Gastrocnemius medialis (tissue), 4 donors: ENCODE data around the gene DNAH17. TPM values are rescaled to one million over a fixed set of nuclear protein-coding genes. Genes with fewer than 3 reads are reported as not detected.

ENCODE experiments used
- ATAC-seq, 2 donors: fragments of 150-250 bp; one replicate each; pipeline ENCODE4 v1.9.1; 2016
- DNase-seq, 2 donors: peaks; one replicate each; pipeline ENCODE4 v3.0.0-alpha.2; 2019
- H3K27ac ChIP-seq, 4 donors: fragments of 200-600 bp; sonication (generic); 1 replicate in 1 of 4; 2 replicates in 3 of 4; pipeline ENCODE4 v1.5.1; 2016 to 2018; ENCODE audit warnings: mild to moderate bottlenecking in 2 of 4, moderate library complexity in 1 of 4
- H3K27me3 ChIP-seq, 3 donors: fragments of 200-600 bp; sonication (generic) in 2 of 3; 1 replicate in 1 of 3; 2 replicates in 2 of 3; pipeline versions ENCODE4 v1.5.1 to v1.6.0; 2016 to 2019; ENCODE audit warnings: mild to moderate bottlenecking in 1 of 3, moderate library complexity in 1 of 3
- H3K36me3 ChIP-seq, 2 donors: fragments of 200-600 bp; sonication (generic) in 1 of 2; one replicate each; pipeline ENCODE4 v1.5.1; 2017 to 2018
- H3K4me1 ChIP-seq, 2 donors: fragments of 200-600 bp; sonication (generic) in 1 of 2; one replicate each; pipeline ENCODE4 v1.5.1; 2016 to 2017; ENCODE audit warnings: mild to moderate bottlenecking in 2 of 2
- H3K4me3 ChIP-seq, 4 donors: fragments of 200-600 bp; sonication (generic) in 3 of 4; 1 replicate in 1 of 4; 2 replicates in 3 of 4; pipeline ENCODE4 v1.5.1; 2016 to 2019; ENCODE audit warnings: mild to moderate bottlenecking in 2 of 4
- H3K9me3 ChIP-seq, 3 donors: fragments of 200-600 bp; sonication (generic) in 2 of 3; 1 replicate in 1 of 3; 2 replicates in 2 of 3; pipeline ENCODE4 v1.5.1; 2016 to 2019
- POLR2A ChIP-seq, 2 donors: fragments of 450-650 bp; IDR thresholded peaks; one replicate each; pipeline ENCODE4 v1.6.1; 2017; ENCODE audit warnings: antibody characterized with exemption in 2 of 2, mild to moderate bottlenecking in 2 of 2, moderate library complexity in 2 of 2
- in situ Hi-C, 4 donors: fragments of 200-750 bp; cut with MboI; loops; one replicate each; pipeline versions ENCODE4 v1.15.0 to v1.8.0; 2017; ENCODE audit warnings: low sequenced_read_pairs in 4 of 4
- intact Hi-C: fragments of 100-400 bp; cut with DNase I; formaldehyde crosslinking; loops from one replicate; pipeline ENCODE4 v1.15.1; 2023; ENCODE audit warnings: low total_unique reads
- total RNA-seq, 4 donors: library from RNA; depleted of rRNA; stranded (reverse); fragments of >200 nt; gene quantifications; one replicate each; pipeline versions ENCODE4 v1.1.0 to v1.2.3, GENCODE V29; 2016
- TF ChIP-seq, protein P1 (sequence below), 5 experiments: fragments of 450-650 bp in 3 of 5; fragments of 200-600 bp in 2 of 5; sonication (generic) in 2 of 5; IDR thresholded peaks in 4 of 5; conservative IDR thresholded peaks in 1 of 5; 1 replicate in 4 of 5; 2 replicates in 1 of 5; pipeline ENCODE4 v1.5.1; 2016 to 2019; ENCODE audit warnings: antibody characterized with exemption in 5 of 5, mild to moderate bottlenecking in 3 of 5, moderate library complexity in 3 of 5

DNAH17 gene
- total RNA-seq, 4 donors from 2014 or later: 0.56 TPM; not detected in 3

GRCh38 chr17:78406920-78407319, 170.3 kb downstream of the DNAH17 start:
- in situ Hi-C loops: no loop called here
- Histone ChIP-seq H3K4me3 (no peak overlapping the region), H3K9me3 (no peaks in the 10 kb centered on the region), H3K36me3 (peaks cover 0 to 30% of the 10 kb centered on the region in 2 donors), H3K27me3 (no peaks in the 10 kb centered on the region), H3K4me1 (peaks cover 57 to 58% of the 10 kb centered on the region in 2 donors), H3K27ac (peak overlapping the region in 3 of 4 donors; percentile 74 to 98 (median 95))
- intact Hi-C loops: no loop called here
- no peak for TF ChIP-seq POLR2A (IDR thresholded peaks at IDR 0.05)
- TF ChIP-seq, protein P1, sequence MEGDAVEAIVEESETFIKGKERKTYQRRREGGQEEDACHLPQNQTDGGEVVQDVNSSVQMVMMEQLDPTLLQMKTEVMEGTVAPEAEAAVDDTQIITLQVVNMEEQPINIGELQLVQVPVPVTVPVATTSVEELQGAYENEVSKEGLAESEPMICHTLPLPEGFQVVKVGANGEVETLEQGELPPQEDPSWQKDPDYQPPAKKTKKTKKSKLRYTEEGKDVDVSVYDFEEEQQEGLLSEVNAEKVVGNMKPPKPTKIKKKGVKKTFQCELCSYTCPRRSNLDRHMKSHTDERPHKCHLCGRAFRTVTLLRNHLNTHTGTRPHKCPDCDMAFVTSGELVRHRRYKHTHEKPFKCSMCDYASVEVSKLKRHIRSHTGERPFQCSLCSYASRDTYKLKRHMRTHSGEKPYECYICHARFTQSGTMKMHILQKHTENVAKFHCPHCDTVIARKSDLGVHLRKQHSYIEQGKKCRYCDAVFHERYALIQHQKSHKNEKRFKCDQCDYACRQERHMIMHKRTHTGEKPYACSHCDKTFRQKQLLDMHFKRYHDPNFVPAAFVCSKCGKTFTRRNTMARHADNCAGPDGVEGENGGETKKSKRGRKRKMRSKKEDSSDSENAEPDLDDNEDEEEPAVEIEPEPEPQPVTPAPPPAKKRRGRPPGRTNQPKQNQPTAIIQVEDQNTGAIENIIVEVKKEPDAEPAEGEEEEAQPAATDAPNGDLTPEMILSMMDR (IDR thresholded peaks at IDR 0.05 in 4 of 5, conservative IDR thresholded peaks at IDR 0.05 in 1 of 5): no peak
- ATAC-seq (no peak), DNase-seq (no peak)

- in situ Hi-C loops: no loop called here
- H3K27me3 ChIP-seq: no peaks in the 10 kb centered on the region
- no peak overlapping the region for H3K4me3 ChIP-seq
- no peak for TF ChIP-seq POLR2A (IDR thresholded peaks at IDR 0.05)
- TF ChIP-seq, protein P1 (IDR thresholded peaks at IDR 0.05 in 4 of 5, conservative IDR thresholded peaks at IDR 0.05 in 1 of 5): no peak
- H3K27ac ChIP-seq: peak overlapping the region in 2 of 4 donors; percentile 74 to 95
- DNase-seq (no peak), ATAC-seq (no peak)
- H3K36me3 ChIP-seq: peaks cover 0 to 35% of the 10 kb centered on the region in 2 donors
- intact Hi-C loops: no loop called here
- H3K4me1 ChIP-seq: peaks cover 52 to 53% of the 10 kb centered on the region in 2 donors
- no peaks in the 10 kb centered on the region for H3K9me3 ChIP-seq
Measured at GRCh38 chr17:78406396-78406795, 170.8 kb downstream of the DNAH17 start.

- ATAC-seq: no peak
- Histone ChIP-seq H3K4me1 (peaks cover 31 to 39% of the 10 kb centered on the region in 2 donors), H3K9me3 (no peaks in the 10 kb centered on the region), H3K36me3 (peaks cover 0 to 60% of the 10 kb centered on the region in 2 donors), H3K27me3 (no peaks in the 10 kb centered on the region), H3K27ac (no peak overlapping the region), H3K4me3 (no peak overlapping the region)
- intact Hi-C loops: no loop called here
- in situ Hi-C loops: no loop called here
- TF ChIP-seq, protein P1 (IDR thresholded peaks at IDR 0.05 in 4 of 5, conservative IDR thresholded peaks at IDR 0.05 in 1 of 5): no peak
- no peak for TF ChIP-seq POLR2A (IDR thresholded peaks at IDR 0.05)
- DNase-seq: no peak
Measured at GRCh38 chr17:78403822-78404221, 173.4 kb downstream of the DNAH17 start.

DNA sequence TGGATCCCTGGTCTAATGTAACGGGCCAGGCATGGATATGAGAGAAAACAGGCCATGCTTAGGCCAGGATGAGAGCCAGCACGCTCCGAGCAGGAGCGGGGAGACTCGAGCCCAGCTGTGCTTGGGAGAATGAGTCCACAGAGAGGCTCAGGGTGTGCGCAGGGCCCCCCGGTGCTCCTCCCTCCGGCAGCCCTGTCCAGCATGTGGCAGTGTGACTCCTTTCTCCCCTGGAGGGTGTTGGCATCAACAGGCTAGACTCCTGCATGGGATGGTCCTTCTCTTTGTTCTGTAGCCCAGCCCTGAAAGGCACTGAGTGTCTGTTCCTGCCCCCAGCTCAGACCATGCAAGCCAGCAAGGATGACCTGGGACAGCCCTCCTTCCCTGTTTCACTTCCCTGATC, 175.3 kb downstream of the DNAH17 start:
- H3K36me3 ChIP-seq: peaks cover 0 to 66% of the 10 kb centered on the region in 2 donors
- in situ Hi-C loops: no loop called here
- intact Hi-C loops: no loop called here
- H3K4me1 ChIP-seq: peaks cover 31 to 37% of the 10 kb centered on the region in 2 donors
- H3K4me3 ChIP-seq: no peak overlapping the region
- DNase-seq (no peak), ATAC-seq (no peak)
- no peak for TF ChIP-seq POLR2A (IDR thresholded peaks at IDR 0.05)
- no peaks in the 10 kb centered on the region for H3K9me3 ChIP-seq
- no peaks in the 10 kb centered on the region for H3K27me3 ChIP-seq
- no peak overlapping the region for H3K27ac ChIP-seq

GRCh38 chr17:78401246-78401645, 175.9 kb downstream of the DNAH17 start:
- in situ Hi-C loops: no loop called here
- DNase-seq: no peak

More at GRCh38 chr17:78401246-78401645, 175.9 kb downstream of the DNAH17 start:
- no peak overlapping the region for H3K27ac ChIP-seq
- peaks cover 34 to 37% of the 10 kb centered on the region in 2 donors for H3K4me1 ChIP-seq
- no peak overlapping the region for H3K4me3 ChIP-seq
- no peaks in the 10 kb centered on the region for H3K27me3 ChIP-seq
- H3K9me3 ChIP-seq: no peaks in the 10 kb centered on the region
- peaks cover 0 to 63% of the 10 kb centered on the region in 2 donors for H3K36me3 ChIP-seq
- TF ChIP-seq, protein P1 (IDR thresholded peaks at IDR 0.05 in 4 of 5, conservative IDR thresholded peaks at IDR 0.05 in 1 of 5): no peak
- TF ChIP-seq POLR2A (IDR thresholded peaks at IDR 0.05): no peak
- no peak for ATAC-seq
- intact Hi-C loops: no loop called here
